ENCODE data around the gene PZP.
"Not testable (repeated sequence)": the region's sequence is repeated elsewhere in the genome, so short reads cannot be mapped to it uniquely, and the experiment has no call there.

Gene PZP

DNA sequence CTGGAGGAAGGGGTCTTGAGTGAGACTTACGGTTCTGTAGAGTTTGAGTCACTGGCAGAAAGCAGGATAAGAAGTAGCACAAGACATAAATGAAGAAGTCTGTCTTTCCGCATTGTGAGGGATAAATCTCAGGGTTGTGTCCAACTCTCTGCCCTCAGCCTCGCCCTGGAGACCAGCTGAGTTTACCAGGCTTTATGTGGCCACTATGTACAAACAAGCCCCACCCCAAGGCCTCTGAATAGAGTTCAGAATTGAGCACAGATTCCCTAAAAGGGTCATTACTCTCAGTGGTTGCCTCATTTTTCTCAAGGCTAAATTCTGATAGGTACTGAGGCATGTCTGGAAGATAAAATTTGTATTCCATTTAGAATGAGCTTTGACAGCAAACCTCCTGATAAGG, at the start of gene PZP:
Gene PZP, minus strand, starts transcription at position 167 of the 400 bp plus-strand sequence. Its CDS starts 54 bp downstream, at position 113.
- DNase-seq: no peak

DNA sequence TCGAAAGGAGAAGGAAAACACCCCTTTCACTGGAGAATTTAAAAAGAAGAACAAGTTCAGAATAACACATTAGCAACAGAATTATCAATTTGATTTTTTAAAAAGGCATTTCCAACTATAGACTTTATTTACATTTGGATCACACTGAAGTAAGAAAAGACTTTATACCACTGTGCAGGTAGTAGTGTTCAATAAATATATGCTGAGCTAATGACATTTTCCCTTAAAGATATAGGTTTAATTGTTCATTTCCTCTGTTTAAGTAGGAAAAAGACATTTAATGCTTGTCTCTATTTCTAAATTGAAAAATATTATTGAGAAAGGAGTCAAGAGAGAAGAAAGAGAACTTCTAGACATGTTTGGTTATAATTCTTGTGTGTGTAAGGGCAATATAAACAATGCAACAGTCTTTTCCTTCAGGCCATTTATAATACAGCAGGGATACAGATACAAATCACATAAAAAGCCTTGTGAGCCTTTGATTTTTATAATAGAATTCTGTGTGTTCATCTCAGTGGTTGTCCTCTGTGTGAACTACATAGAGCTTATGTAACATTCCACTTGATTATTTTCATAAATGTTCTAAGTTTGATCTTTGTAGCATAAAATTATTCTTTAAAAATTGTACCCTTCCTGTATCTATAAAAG, 48.7 kb upstream of the PZP start:
- DNase-seq: no peak

DNA sequence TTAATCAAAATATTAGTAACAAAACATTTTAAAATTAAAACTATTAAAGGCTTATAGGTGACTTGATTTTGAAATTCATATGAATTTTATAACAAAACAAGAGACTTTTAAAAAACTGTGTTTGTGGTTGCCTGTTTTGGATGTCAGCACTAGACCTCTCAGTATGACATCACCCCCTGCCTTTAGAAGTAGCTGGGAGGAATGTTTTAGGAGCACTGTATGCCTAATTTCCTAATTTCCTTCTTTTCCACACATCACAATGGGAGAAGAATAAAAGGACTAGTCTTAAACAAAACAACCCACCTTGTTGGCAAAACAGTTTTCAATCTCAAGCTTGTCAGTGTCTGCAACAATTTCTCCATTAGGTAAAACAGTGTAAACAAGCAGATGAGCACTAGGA, 48.1 kb upstream of the PZP start:
- no peak for DNase-seq

DNA sequence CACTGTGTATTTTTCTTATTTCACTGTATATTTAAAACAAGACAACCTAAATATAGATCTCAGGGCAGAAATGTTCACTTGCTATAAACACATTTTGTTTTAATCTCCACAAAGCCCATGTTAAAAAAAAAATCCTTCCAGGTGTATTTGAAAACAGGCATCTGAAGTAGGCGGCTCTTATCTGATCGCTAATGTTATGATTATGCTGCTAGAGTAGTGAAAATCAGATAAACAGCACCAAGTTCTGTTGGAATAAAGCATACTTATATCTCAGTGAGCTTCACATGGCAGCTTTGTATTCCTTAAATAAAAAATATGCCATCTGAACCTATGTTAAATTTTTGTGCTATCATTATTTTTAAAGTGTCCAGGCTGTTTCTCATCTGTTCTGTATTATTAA, 47.6 kb upstream of the PZP start:
- no peak for DNase-seq

DNA sequence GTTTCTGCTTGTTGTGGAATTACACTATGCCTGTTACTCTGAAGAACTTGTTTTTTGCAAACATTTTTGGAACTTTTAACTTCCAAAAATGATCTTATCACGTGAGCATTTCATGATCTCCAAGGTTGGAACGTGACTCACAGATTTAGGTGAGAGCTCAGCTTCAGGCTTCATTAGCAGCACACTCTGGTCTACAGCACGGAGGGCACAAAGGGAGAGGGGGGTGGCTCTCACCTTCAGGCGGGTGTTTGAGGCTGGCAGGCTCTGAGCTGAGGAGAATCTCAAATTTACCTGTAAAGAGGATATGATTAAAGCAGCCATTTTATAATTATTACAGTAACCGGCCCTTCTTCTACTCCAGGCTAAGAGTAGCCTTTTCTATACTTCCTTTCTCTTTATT, 45.3 kb upstream of the PZP start:
- DNase-seq: no peak

DNA sequence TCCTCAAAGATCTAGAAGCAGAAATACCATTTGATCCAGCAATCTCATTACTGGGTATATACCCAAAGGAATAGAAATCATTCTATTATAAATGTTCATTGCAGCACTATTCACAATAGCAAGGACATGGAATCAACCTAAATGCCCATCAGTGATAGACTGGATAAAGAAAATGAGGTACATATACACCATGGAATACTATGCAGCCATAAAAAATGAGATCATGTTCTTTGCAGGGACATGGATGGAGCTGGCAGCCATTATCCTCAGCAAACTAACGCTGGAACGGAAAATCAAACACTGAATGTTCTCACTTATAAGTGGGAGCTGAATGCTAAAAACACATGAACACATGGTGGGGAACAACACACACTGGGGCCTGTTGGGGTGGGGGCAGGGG, 44.6 kb upstream of the PZP start:
- not testable (repeated sequence) for DNase-seq

DNA sequence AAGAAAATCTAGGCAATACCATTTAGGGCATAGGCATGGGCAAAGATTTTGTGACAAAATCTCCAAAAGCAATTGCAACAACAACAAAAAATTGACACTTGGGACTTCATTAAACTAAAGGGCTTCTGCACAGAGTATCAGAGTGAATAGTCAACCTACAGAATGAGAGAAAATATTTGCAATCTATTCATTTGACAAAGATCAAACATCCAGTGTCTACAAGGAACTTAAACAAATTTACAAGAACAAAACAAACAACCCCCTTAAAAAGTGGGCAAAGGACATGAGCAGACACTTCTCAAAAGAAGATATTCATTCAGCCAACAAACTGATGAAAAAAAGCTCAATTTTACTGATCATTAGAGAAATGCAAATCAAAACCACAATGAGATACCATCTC, 44.1 kb upstream of the PZP start:
- DNase-seq: no peak

DNA sequence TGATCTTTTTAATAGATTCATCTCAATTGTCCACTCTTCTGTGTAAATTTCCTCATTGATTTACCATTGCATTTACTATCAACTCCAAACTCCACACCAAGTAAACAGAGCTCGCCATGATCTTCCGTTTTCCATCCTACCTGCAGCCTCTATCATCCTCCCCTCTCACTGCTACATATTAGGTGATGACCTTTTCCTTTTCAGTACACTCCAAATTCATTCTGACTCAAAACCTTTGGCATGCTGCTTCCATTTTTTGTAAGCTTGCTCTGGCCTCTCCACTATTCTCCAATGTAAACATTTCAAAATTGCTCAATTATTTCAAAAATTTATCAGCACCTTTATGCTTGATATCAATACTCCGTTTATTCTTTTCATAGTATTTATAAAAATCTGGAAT, 40.2 kb upstream of the PZP start:
- no peak for DNase-seq

DNA sequence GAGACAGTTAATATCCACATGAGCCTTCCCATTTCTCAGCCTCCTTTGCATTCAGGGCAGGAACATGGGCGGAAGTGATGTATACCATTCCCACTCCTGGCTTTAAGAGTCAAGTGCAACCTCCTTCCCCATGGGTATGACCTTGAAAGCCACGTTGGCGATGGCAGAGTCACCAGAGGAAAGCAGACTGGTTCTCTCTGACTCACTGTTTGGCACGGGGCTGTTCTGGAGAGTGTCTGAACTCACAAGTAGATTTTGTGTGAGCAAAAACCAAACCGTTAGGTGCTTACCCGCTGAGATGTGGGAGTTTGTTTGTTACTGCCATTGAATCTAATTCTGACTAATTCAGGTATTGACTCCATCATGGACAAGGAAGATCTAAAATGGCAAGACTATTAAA, 36.7 kb upstream of the PZP start:
- DNase-seq: no peak

DNA sequence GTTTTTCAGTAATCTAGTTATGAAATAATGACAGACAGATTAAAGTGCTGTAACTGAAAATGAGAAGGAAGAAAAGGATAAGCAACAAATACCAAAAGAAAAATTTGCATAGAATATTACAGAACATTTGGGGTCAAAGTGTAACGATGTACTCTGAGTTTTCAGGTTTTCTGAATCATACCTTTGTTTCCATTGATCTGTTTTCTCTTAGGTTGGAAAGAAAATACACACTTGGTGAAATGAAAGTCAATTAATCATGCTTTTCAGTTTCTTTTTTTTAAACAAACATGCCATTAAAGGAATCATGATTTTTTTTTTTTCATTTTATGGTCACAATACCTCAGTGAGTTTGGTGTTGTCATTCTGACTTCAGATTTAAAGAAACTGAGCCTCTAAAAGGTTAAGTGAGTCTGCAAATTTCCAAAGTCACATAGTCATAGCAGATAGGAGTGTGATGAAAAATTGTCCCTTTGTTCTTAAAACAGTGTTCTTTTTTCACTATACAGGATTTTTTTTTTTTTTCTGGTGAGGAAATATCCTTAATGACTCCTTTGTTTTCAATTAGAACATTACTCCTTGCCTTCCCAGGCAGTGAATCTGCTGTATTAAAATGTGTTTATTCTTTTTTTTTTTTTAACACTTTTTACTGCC, 35.9 kb upstream of the PZP start:
- DNase-seq: no peak

DNA sequence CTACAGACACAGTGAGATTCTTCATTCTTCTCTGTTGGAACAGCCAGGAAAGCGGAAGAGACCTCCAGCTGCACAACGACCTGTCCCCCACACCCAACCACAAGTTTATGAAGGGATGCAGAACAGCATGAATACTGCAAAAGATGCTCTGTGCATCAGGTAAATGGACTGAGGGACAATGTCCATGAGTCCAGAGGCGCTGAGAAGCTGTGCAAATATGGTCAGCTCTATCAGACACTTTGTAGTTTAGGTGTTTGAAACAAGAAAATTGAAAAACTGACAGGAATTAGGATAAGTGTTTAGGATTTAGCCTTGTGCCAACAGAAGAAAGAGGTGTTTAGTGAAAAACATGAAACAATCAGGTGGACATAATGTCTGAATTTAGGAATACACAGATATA, 33.1 kb upstream of the PZP start:
- no peak for DNase-seq

DNA sequence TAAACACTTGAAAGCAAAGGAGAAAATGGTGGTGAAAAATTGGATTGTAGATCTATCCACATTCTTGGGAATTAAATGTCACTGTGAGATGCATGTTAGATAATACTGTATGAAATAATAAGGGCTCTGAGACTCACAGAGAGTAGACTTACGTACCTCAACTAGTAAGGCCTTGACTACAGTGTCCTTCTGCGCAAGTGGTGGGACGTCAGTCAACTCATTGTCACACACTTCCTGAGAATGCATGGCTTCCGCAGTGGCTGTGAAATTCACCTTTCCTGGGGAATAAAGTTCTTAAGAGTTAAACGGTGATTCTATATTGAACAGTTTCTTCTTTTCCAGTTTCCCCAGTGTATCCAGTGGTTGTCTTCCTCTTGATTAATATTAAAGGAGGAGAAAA, 32.6 kb upstream of the PZP start:
- no peak for DNase-seq

DNA sequence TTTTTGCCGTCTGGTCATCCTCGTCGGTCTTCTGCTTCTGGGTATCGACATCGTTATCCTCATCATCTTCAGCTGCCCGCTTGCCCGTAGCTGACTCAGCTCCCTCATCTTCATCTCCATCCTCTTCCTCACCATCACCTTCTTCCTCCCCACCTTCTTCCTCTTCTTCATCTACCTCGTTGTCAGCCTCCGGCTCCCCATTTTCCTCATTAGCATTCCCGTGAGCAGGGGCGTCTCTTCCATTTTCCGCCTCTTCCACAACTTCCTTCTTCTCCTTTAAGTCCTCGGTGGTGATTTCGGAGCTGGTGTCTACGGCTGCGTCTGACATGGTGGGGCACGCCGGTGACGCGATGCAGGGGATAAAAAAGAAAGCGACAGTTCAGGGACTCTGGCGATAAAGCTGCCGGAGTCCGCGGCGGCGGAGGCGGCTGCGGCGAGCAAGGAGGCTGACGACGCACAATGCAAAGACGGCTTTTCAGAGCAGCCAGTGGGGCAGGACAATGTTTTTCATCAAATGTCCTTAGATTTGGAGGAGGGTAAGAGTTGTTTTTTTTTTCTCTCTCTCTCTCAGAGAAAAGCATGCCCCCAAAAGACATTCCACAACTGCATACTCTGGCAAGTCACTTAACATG, 31.9 kb upstream of the PZP start:
- DNase-seq: not testable (repeated sequence)

DNA sequence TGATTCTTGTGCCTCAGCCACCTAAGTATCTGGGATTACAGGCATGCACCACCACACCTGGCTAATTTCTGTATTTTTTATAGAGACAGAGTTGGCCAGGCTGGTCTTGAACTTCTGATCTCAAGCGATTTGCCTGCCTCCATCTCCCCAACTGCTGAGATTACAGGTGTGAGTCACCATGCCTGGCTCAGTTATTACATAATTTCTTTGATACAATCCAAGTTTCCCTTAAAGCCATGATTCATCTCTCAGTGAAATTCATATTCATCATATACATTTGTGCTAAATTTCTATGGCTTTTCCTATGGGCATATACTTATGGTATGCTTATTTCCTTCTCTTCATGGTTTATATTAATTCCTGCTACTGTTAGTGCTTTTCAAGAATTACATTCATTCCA, 29.1 kb upstream of the PZP start:
- no peak for DNase-seq

DNA sequence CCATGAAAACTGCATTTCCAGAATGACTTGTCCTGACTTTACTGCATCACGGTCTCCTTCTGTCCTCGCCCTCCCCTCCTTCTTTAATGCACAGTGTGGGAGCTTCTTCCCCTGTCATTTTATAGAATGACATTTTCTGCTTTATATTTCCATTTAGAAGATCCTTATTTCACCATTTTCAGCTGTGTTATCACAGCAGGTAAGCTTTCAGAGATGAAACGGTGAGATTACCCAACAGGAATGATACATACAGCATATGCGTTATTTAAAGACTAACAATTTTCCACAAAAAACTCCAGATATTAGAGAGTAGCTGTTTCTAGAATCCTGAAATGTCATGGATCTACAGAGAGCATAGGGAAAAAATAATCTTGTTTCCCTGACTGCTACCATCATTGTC, 27.3 kb upstream of the PZP start:
- no peak for DNase-seq

DNA sequence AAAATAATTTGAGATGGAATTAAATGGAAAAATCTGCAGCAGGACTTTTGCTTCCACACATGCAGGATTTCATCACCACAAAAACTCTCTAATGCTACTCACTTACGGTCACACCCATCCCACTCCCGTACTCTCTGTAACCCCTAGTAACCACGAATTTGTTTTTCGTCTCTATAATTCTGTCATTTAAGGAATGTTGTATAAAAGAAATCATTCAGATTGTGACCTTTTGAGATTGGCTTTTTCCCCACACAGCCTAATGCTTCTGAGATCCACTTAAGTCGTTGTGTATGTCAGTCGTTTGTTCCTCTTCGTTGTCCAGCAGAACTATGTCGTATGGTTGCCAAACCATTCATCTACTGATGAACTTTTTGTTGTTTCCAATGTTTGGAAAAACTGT, 19.8 kb upstream of the PZP start:
- DNase-seq: no peak

DNA sequence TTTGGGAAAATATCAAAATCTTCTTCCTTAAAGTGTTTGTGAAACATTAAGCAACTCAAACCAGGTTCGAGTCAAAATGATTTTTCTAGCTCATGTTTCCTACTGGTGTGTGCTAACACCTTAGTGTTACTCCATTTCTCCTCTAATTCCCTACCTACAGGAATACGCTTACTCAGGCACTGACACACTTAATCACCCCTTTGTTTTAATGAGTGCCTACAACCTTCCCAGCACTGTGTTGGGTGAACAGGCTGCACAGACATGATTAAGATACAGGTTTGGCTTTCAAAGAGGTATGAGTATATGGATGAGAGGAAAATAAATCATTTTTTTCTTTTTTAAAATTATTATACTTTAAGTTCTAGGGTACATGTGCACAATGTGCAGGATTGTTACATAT, 15.6 kb upstream of the PZP start:
- DNase-seq: no peak

DNA sequence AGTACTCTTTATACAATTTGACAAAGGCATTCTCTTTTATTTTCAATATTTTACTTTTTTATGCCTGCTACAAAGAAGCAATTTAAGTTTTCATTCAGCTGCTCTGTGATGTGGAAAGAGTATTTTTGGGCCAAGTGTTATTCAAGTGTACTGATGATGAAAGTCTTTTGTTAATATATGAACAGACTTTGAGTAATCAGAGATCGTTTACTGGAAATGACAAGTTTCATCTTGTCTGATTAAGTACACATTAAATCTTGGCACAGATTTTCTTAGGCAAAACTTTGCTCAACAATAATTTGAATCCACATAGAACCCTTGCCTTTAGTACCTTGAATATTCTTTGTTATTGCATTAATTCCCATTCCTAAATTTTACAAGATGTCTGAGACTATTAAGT, 13.3 kb upstream of the PZP start:
- DNase-seq: peak in 1 of 2 experiments; percentile 4

DNA sequence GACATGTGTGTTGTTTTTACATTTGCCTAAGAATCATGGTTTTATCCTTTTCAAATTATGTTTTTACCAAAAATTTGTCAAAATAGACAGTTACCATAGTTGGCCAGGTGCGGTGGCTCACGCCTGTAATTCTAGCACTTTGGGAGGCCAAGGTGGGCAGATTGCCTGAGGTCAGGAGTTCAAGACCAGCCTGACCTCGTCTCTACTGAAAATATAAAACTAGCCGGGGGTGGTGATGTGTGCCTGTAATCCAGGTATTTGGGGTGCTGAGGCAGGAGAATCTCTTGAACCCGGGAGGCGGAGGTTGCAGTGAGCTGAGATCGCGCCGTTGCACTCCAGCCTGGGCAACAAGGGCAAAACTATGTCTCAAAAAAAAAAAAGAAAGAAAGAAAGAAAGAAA, 12.8 kb upstream of the PZP start:
- not testable (repeated sequence) for DNase-seq

DNA sequence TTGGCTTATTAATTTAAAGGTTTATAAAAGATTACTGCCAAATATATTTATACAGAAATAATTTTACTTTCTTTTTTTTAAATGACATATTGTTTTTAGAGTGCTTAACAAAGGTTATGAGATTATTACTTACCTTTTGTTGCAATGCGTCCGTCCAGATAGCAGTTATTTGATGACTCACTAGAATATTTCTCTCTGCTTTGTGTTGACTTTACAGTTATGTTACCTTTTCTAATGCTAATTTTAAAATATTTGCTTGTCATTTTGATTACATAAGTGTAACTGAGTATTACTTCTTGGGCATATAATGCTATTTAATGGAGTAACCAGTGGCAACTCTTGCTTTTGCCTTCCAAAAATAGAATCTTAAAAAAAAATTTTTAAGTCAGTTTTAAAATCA, 6.3 kb upstream of the PZP start:
- DNase-seq: no peak

DNA sequence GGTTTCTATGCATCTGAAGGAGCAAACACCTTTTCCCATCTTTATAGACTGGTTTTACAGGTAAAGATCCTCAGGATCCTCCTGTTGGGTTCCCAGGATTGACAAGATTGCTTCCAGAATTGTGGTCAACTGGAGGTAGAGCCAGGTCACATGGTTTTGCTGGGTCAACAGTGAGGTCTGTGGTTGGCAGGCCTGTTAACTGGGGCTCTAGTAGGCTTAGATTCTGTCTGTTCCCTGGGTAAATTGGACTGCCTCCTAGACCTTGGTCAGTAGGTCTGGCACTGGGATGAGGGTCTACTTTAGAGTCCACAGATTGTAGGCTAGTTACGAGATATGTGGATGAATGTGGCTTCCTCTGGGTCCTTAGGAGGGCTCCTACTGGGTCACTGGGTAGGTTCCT, 3.5 kb upstream of the PZP start:
- DNase-seq: no peak

DNA sequence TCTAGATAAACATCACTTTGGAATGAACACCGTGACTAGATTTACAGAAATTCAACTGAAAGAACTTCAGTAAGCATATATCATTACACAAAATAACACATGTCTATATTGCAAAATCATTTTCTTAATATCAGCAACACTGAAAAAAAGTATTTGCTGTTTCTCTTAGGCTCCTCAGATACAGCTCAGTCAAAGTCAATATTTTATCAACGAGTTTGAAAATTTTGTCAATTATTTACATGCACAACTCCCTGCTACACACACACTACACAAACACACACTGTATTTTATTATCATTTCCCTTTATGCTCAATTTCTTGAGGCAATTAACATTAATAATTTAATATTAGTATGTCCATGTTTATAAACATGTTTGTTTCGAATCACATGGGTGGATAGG, 3.8 kb downstream of the PZP start:
- no peak for DNase-seq

DNA sequence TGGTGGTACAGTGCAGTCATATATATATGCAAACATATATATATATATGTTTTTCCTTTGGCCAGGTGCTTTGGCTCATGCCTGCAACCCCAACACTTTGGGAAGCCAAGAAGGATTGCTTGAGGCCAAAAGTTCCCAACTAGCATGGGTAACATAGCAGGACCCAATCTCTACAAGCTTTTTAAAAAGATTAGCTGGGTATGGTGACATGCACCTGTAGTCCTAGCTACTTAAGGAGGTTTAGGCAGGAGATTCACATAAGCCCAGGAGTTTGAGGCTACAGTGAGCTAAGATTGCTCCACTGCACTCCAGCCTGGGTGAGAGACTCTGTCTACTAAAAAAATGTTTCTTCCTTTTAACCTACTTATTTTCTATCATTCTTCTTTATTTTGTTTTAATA, 10.2 kb downstream of the PZP start:
- DNase-seq: peak in 1 of 2 experiments; percentile 14

DNA sequence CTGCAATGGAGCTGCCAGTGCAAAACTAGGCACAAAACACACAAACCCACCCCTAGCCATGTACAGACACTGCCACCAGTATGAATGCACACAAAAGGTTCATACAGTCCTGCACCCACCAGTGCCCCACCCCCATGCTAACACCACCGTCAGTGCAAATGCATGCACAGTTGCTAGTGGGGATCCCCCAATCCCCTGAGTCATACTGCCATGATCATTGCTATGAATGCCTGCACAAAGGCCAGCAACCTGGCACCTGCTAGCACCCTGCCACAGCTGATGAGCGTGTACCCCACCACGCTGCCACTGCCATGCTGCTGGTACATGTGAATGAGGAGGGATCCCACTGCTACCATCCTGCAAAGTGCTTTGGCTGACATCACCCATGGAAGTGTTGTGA, 23.9 kb downstream of the PZP start:
- no peak for DNase-seq

DNA sequence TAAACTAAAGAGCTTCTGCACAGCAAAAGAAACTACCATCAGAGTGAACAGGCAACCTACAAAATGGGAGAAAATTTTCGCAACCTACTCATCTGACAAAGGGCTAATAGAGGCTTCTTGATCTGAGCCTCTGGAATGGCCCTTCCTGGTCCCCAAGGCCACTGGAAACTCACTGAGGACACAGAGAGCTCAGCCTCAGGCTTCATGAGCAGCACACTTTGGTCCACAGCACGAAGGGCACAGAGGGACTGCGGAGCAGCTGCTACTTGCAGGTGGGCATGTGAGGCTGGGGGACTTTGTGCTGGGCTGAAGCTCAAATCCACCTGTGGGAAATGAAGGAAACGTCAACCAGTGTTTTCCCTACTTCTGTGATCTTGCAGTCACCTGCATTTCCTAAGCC, 27.4 kb downstream of the PZP start:
- DNase-seq: no peak

Measured in NCI-H524 (cell line).